K562 (cell line): ENCODE measurements around the gene PGBD1. TPM values are rescaled to one million over a fixed set of nuclear protein-coding genes. Genes with fewer than 3 reads are reported as not detected.

Experiments
- E2F3 ChIP-seq: fragments of 250-450 bp; sonication (Bioruptor Pico); IDR thresholded peaks from 2 replicates; pipeline ENCODE4 v1.4.0; 2020; ENCODE audit warnings: mild to moderate bottlenecking
- FOSL1 ChIP-seq: fragments of 200-800 bp; sonication (Bioruptor generic); conservative IDR thresholded peaks from 2 replicates; pipeline ENCODE4 v1.6.1; 2016; ENCODE audit warnings: missing genetic modification characterization, missing compliant biosample characterization
- FOXA3 ChIP-seq, 2 experiments: fragments of 450-650 bp in 1 of 2; sonication (generic) in 1 of 2; formaldehyde crosslinking; IDR thresholded peaks in 1 of 2; conservative IDR thresholded peaks in 1 of 2; 2 replicates each; pipeline versions ENCODE4 v1.4.0 to v1.8.0; 2020 to 2022; ENCODE audit warnings: mild to moderate bottlenecking in 2 of 2, missing genetic modification reagents in 1 of 2
- FOXJ2 ChIP-seq: fragments of 200-800 bp; sonication (Bioruptor generic); IDR thresholded peaks from 2 replicates; pipeline ENCODE4 v1.6.1; 2016; ENCODE audit warnings: missing genetic modification characterization, missing compliant biosample characterization
- HDAC1 ChIP-seq, 2 experiments: fragments of 450-650 bp; IDR thresholded peaks; 2 replicates each; pipeline ENCODE4 v1.6.1; 2016 to 2017; ENCODE audit warnings: inconsistent platforms in 1 of 2, mild to moderate bottlenecking in 1 of 2, moderate library complexity in 1 of 2
- IRF2 ChIP-seq: sonication (generic); formaldehyde crosslinking; IDR thresholded peaks from 2 replicates; pipeline ENCODE4 v1.8.1; 2022; ENCODE audit warnings: mild to moderate bottlenecking, missing genetic modification reagents
- KDM2B ChIP-seq: fragments of 250-450 bp; sonication (Bioruptor Pico); IDR thresholded peaks from 2 replicates; pipeline ENCODE4 v1.8.0; 2021; ENCODE audit warnings: mild to moderate bottlenecking, moderate library complexity
- KLF13 ChIP-seq: fragments of 450-650 bp; IDR thresholded peaks from 2 replicates; pipeline ENCODE4 v1.6.1; 2016; ENCODE audit warnings: missing genetic modification characterization, low read depth, mild to moderate bottlenecking, missing compliant biosample characterization, moderate library complexity, borderline replicate concordance
- KLF16 ChIP-seq: IDR thresholded peaks from 2 replicates; pipeline ENCODE4 v1.6.1; 2016; ENCODE audit warnings: antibody characterized with exemption
- LEF1 ChIP-seq: fragments of 450-650 bp; IDR thresholded peaks from 2 replicates; pipeline ENCODE4 v1.6.1; 2016; ENCODE audit warnings: mild to moderate bottlenecking
- MBD2 ChIP-seq: sonication (generic); IDR thresholded peaks from 2 replicates; pipeline ENCODE4 v1.6.1; 2016; ENCODE audit warnings: low read depth, borderline replicate concordance
- NR2C2 ChIP-seq, 2 experiments: fragments of 200-800 bp in 1 of 2; sonication (Bioruptor generic) in 1 of 2; sonication (generic) in 1 of 2; formaldehyde crosslinking in 1 of 2; IDR thresholded peaks; 2 replicates each; pipeline versions ENCODE4 v1.6.1 to v1.8.0; 2016 to 2022; ENCODE audit warnings: mild to moderate bottlenecking in 1 of 2, missing compliant biosample characterization in 1 of 2, missing genetic modification characterization in 1 of 2, missing genetic modification reagents in 1 of 2
- POLR2H ChIP-seq: IDR thresholded peaks from 2 replicates; pipeline ENCODE4 v1.6.1; 2016; ENCODE audit warnings: missing genetic modification characterization, low read depth, mild to moderate bottlenecking, control low read depth, missing compliant biosample characterization, moderate library complexity
- RUNX1 ChIP-seq: sonication (generic); IDR thresholded peaks from 2 replicates; pipeline ENCODE4 v1.6.1; 2016; ENCODE audit warnings: antibody characterized with exemption, low read depth
- SIX5 ChIP-seq, 2 experiments: IDR thresholded peaks; 2 replicates each; pipeline ENCODE4 v1.6.1; 2011; ENCODE audit warnings: low read length in 2 of 2, borderline replicate concordance in 1 of 2, low read depth in 1 of 2, mild to moderate bottlenecking in 1 of 2, moderate library complexity in 1 of 2; ENCODE audit not compliant: insufficient read depth in 1 of 2
- SRSF9 ChIP-seq: fragments of 200-400 bp; formaldehyde crosslinking; IDR thresholded peaks from 2 replicates; pipeline ENCODE4 v1.6.1; 2017; ENCODE audit warnings: low read depth, low read length, borderline replicate concordance
- STAG1 ChIP-seq: sonication (generic); formaldehyde crosslinking; IDR thresholded peaks from 2 replicates; pipeline ENCODE4 v1.5.0; 2020; ENCODE audit warnings: missing genetic modification reagents, borderline replicate concordance
- ZFP36 ChIP-seq: fragments of 150-350 bp; IDR thresholded peaks from 2 replicates; pipeline ENCODE4 v1.6.1; 2018; ENCODE audit warnings: low read length, low read depth; ENCODE audit not compliant: partially characterized antibody
- ZNF217 ChIP-seq: sonication (generic); formaldehyde crosslinking; IDR thresholded peaks from 2 replicates; pipeline ENCODE4 v1.8.0; 2022; ENCODE audit warnings: mild to moderate bottlenecking, missing genetic modification reagents
- ZNF316 ChIP-seq: fragments of 450-650 bp; IDR thresholded peaks from 2 replicates; pipeline ENCODE4 v1.6.1; 2016
- ZNF324 ChIP-seq: fragments of 250-450 bp; sonication (Bioruptor Pico); IDR thresholded peaks from 2 replicates; pipeline ENCODE4 v1.4.0; 2020; ENCODE audit warnings: mild to moderate bottlenecking
- ZNF347 ChIP-seq: fragments of 450-650 bp; formaldehyde crosslinking; IDR thresholded peaks from 2 replicates; pipeline ENCODE4 v1.4.0; 2020; ENCODE audit warnings: low read depth, mild to moderate bottlenecking, moderate library complexity
- polyA plus RNA-seq, 8 experiments: library from polyadenylated mRNA; depleted of rRNA in 4 of 8; stranded (reverse) in 5 of 8; unstranded in 3 of 8; fragments of >200 nt; fragmentation: Nextera tagmentation in 2 of 8; fragmentation: Illumina TruSeq in 1 of 8; extraction: Ambion mirVana in 2 of 8; extraction: Trizol in 1 of 8; gene quantifications; 2 replicates each; pipeline versions ENCODE4 v1.2.1 to v1.2.3, GENCODE V29; 2011 to 2014; ENCODE audit warnings: inconsistent platforms in 1 of 8, missing spikeins in 1 of 8
- total RNA-seq, 7 experiments: library from RNA; depleted of rRNA in 6 of 7; stranded (reverse); fragments of >200 nt in 6 of 7; fragmentation: Illumina TruSeq in 2 of 7; extraction: Trizol in 2 of 7; gene quantifications; 2 replicates each; pipeline versions ENCODE4 v1.2.1 to v1.2.3, GENCODE V29; 2011 to 2021; ENCODE audit warnings: low replicate concordance in 1 of 7
- TF ChIP-seq, protein P1 (sequence below): IDR thresholded peaks from 3 replicates; pipeline ENCODE4 v1.6.1; 2011; ENCODE audit warnings: borderline replicate concordance, mild to moderate bottlenecking; ENCODE audit not compliant: insufficient read length, insufficient read depth
- TF ChIP-seq, protein P2 (sequence below), 2 experiments: fragments of 150-350 bp in 1 of 2; IDR thresholded peaks; 2 replicates each; pipeline ENCODE4 v1.6.1; 2012 to 2016; ENCODE audit warnings: low read depth in 2 of 2, low read length in 2 of 2, mild to moderate bottlenecking in 1 of 2, moderate library complexity in 1 of 2

Gene PGBD1
- total and polyA plus RNA-seq, 9 of the 15 experiments (the other 6 are each of a cell fraction or from before 2014, with no cell fraction given) = 3.3 to 9.0 (median 7.3) TPM

DNA sequence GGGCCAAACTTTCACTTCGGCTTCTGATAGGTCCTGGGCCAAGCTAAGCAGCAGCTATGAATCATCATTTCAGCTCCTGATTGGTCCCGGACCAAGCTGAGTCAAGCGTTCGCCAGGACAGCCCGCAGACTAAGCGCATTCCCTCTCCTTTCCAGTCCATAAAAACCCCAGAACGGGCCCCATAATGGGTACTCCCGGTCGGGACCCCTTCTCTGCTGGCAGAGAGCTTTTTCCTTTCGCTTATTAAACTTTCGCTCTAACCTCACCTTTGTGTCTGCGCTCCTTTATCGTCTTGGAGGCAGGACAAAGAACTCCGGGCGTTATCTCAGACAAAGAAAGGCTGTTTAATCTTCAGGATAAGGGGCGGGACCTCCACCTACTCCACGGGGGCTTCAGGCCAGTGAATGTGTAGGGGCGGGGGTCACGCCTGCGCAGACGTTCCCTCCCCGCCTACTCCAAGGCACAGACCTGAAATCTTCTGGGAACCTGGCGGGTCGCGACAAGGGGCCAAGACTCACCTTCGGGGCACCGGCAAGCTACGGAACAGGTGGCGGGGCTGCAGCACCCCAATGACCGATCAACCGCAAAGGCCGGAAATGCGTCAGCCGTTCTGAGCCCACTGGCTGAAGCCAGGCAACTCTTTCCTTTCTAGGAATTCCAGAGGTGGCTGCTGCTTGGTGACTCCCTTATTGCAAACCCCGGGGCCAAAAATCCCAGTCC, 54.4 kb downstream of the PGBD1 start, which contains the start of gene ZSCAN31 (continued):
- TF ChIP-seq ZNF324 (CRISPR knock-in tag) (no peak), KLF16 (no peak), LEF1 (peak; percentile 31), NR2C2 (CRISPR knock-in tag; IDR thresholded peaks at IDR 0.05) (no peak; the same call in 1 of the 2 replicates), NR2C2 (tag; IDR thresholded peaks at IDR 0.05) (peak; percentile 67; the same call in 1 of the 2 replicates), ZNF316 (peak; percentile 85), E2F3 (CRISPR knock-in tag) (no peak), SIX5 (IDR thresholded peaks at IDR 0.05; ENCODE audit: borderline replicate concordance in 1 of 2, insufficient read depth in 1 of 2, low read depth in 1 of 2, low read length in 2 of 2) (no peak), SRSF9 (no peak), FOSL1 (peak; percentile 99), MBD2 (peak; percentile 58; the same call in 1 of the 2 replicates), STAG1 (CRISPR knock-in tag) (no peak), KLF13 (tag) (peak; percentile 70; the same call in 1 of the 2 replicates), POLR2H (tag) (peak; percentile 98), HDAC1 (IDR thresholded peaks at IDR 0.05) (0 out of 4 replicates have a peak, but pooled peaks of 1 of the 2 experiments have one; percentile 27), FOXA3 (CRISPR knock-in tag; conservative IDR thresholded peaks at IDR 0.05 in 1 of 2, IDR thresholded peaks at IDR 0.05 in 1 of 2) (peak in 1 of 2 experiments; percentile 44; a peak in 2 of 4 replicates), ZNF217 (CRISPR knock-in tag) (no peak), RUNX1 (peak; percentile 87), FOXJ2 (tag) (peak; percentile 76; the same call in 1 of the 2 replicates), ZFP36 (no peak), ZNF347 (no peak), IRF2 (CRISPR knock-in tag) (no peak), KDM2B (0 out of 2 replicates have a peak, but pooled peaks have one; percentile 57)
- TF ChIP-seq, protein P1, sequence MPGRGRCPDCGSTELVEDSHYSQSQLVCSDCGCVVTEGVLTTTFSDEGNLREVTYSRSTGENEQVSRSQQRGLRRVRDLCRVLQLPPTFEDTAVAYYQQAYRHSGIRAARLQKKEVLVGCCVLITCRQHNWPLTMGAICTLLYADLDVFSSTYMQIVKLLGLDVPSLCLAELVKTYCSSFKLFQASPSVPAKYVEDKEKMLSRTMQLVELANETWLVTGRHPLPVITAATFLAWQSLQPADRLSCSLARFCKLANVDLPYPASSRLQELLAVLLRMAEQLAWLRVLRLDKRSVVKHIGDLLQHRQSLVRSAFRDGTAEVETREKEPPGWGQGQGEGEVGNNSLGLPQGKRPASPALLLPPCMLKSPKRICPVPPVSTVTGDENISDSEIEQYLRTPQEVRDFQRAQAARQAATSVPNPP = no peak
- TF ChIP-seq, protein P2, sequence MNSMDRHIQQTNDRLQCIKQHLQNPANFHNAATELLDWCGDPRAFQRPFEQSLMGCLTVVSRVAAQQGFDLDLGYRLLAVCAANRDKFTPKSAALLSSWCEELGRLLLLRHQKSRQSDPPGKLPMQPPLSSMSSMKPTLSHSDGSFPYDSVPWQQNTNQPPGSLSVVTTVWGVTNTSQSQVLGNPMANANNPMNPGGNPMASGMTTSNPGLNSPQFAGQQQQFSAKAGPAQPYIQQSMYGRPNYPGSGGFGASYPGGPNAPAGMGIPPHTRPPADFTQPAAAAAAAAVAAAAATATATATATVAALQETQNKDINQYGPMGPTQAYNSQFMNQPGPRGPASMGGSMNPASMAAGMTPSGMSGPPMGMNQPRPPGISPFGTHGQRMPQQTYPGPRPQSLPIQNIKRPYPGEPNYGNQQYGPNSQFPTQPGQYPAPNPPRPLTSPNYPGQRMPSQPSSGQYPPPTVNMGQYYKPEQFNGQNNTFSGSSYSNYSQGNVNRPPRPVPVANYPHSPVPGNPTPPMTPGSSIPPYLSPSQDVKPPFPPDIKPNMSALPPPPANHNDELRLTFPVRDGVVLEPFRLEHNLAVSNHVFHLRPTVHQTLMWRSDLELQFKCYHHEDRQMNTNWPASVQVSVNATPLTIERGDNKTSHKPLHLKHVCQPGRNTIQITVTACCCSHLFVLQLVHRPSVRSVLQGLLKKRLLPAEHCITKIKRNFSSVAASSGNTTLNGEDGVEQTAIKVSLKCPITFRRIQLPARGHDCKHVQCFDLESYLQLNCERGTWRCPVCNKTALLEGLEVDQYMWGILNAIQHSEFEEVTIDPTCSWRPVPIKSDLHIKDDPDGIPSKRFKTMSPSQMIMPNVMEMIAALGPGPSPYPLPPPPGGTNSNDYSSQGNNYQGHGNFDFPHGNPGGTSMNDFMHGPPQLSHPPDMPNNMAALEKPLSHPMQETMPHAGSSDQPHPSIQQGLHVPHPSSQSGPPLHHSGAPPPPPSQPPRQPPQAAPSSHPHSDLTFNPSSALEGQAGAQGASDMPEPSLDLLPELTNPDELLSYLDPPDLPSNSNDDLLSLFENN (IDR thresholded peaks at IDR 0.05; ENCODE audit: low read depth in 2 of 2, low read length in 2 of 2) = peak in 1 of 2 experiments; percentile 74; a peak in 1 of 4 replicates
